ENCODE results near the gene KCNAB1. TPM values are rescaled to one million over a fixed set of nuclear protein-coding genes. Genes with fewer than 3 reads are reported as not detected.

Gene KCNAB1
- total RNA-seq, 3 donors from 2014 or later (not counting 1 experiment from before 2014, with no cell fraction given): not detected

DNA sequence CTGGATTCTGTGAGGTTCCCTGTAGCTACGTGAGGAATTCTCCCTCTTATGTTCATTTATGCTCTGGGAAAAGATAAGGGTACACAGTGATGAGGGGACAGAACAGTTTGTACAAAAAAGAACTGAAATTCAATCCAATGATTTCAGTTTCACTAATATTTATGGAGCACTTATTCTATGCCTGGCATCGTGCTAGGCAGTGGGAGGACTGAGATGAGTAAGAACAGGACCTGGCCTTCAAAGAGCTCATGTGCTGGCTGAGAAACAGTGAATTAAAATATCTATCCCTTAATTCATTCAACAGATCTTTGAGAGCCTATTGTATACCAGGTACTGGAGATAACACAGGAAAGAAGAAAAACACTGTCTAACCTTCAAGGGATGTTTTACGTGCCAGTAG, 412.4 kb downstream of the KCNAB1 start:
- ATAC-seq: no peak
- Histone ChIP-seq H3K4me1 (ENCODE audit: control insufficient read depth, insufficient read depth, low read length) (no peaks in the 10 kb centered on the region), H3K27ac (ENCODE audit: low read length) (no peak overlapping the region), H3K4me3 (ENCODE audit: low read length) (no peak overlapping the region), H3K9me3 (ENCODE audit: control insufficient read depth, insufficient read depth, low read length) (no peaks in the 10 kb centered on the region), H3K27me3 (ENCODE audit: control insufficient read depth, insufficient read depth, low read length) (no peaks in the 10 kb centered on the region), H3K36me3 (ENCODE audit: control insufficient read depth, insufficient read depth, low read length) (no peaks in the 10 kb centered on the region)
- intact Hi-C loops (cut with micrococcal nuclease): no loop called here
- H3K4me3 Mint-ChIP-seq: no peak overlapping the region
- H3K9me3 Mint-ChIP-seq: no peaks in the 10 kb centered on the region
- WGBS (ENCODE audit: insufficient coverage): 70% methylated on average over 2 of the region's 3 CpGs
- no peaks in the 10 kb centered on the region for H3K36me3 Mint-ChIP-seq
- H3K27me3 Mint-ChIP-seq (ENCODE audit: low read depth in 2 of 2): peaks cover 6 to 14% of the 10 kb centered on the region in 2 donors
- no peak for DNase-seq
- no peak overlapping the region for H3K27ac Mint-ChIP-seq
- TF ChIP-seq, protein P1, sequence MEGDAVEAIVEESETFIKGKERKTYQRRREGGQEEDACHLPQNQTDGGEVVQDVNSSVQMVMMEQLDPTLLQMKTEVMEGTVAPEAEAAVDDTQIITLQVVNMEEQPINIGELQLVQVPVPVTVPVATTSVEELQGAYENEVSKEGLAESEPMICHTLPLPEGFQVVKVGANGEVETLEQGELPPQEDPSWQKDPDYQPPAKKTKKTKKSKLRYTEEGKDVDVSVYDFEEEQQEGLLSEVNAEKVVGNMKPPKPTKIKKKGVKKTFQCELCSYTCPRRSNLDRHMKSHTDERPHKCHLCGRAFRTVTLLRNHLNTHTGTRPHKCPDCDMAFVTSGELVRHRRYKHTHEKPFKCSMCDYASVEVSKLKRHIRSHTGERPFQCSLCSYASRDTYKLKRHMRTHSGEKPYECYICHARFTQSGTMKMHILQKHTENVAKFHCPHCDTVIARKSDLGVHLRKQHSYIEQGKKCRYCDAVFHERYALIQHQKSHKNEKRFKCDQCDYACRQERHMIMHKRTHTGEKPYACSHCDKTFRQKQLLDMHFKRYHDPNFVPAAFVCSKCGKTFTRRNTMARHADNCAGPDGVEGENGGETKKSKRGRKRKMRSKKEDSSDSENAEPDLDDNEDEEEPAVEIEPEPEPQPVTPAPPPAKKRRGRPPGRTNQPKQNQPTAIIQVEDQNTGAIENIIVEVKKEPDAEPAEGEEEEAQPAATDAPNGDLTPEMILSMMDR (IDR thresholded peaks at IDR 0.05): no peak
- H3K4me1 Mint-ChIP-seq: peaks cover 0 to 10% of the 10 kb centered on the region in 2 donors

GRCh38 chr3:156533205-156533604, 412.8 kb downstream of the KCNAB1 start:
- H3K27ac Mint-ChIP-seq: no peak overlapping the region

GRCh38 chr3:156535162-156535627, 414.8 kb downstream of the KCNAB1 start:
- Mint-ChIP-seq H3K9me3 (no peaks in the 10 kb centered on the region), H3K27me3 (ENCODE audit: low read depth in 2 of 2) (no peaks in the 10 kb centered on the region), H3K27ac (no peak overlapping the region), H3K4me3 (no peak overlapping the region), H3K36me3 (peaks cover 6% of the 10 kb centered on the region), H3K4me1 (peaks cover 0 to 10% of the 10 kb centered on the region in 2 donors)
- Histone ChIP-seq H3K27me3 (ENCODE audit: control insufficient read depth, insufficient read depth, low read length) (no peaks in the 10 kb centered on the region), H3K9me3 (ENCODE audit: control insufficient read depth, insufficient read depth, low read length) (no peaks in the 10 kb centered on the region), H3K27ac (ENCODE audit: low read length) (no peak overlapping the region), H3K4me1 (ENCODE audit: control insufficient read depth, insufficient read depth, low read length) (no peaks in the 10 kb centered on the region), H3K4me3 (ENCODE audit: low read length) (no peak overlapping the region), H3K36me3 (ENCODE audit: control insufficient read depth, insufficient read depth, low read length) (peaks cover 9% of the 10 kb centered on the region)
- no peak for ATAC-seq
- TF ChIP-seq, protein P1 (IDR thresholded peaks at IDR 0.05): no peak
- intact Hi-C loops (cut with micrococcal nuclease): no loop called here
- 65% methylated on average over 4 of the region's 4 CpGs for WGBS (ENCODE audit: insufficient coverage)
- no peak for DNase-seq

More at GRCh38 chr3:156533205-156533604, 412.8 kb downstream of the KCNAB1 start:
- WGBS (ENCODE audit: insufficient coverage): 97% methylated on average over 4 of the region's 4 CpGs
- Histone ChIP-seq H3K27me3 (ENCODE audit: control insufficient read depth, insufficient read depth, low read length) (no peaks in the 10 kb centered on the region), H3K4me3 (ENCODE audit: low read length) (no peak overlapping the region), H3K36me3 (ENCODE audit: control insufficient read depth, insufficient read depth, low read length) (no peaks in the 10 kb centered on the region), H3K27ac (ENCODE audit: low read length) (no peak overlapping the region), H3K4me1 (ENCODE audit: control insufficient read depth, insufficient read depth, low read length) (no peaks in the 10 kb centered on the region), H3K9me3 (ENCODE audit: control insufficient read depth, insufficient read depth, low read length) (no peaks in the 10 kb centered on the region)
- H3K27me3 Mint-ChIP-seq (ENCODE audit: low read depth in 2 of 2): peaks cover 6 to 9% of the 10 kb centered on the region in 2 donors
- DNase-seq: no peak
- no peak for ATAC-seq
- peaks cover 0 to 10% of the 10 kb centered on the region in 2 donors for H3K4me1 Mint-ChIP-seq
- H3K36me3 Mint-ChIP-seq: no peaks in the 10 kb centered on the region
- intact Hi-C loops (cut with micrococcal nuclease): no loop called here
- no peaks in the 10 kb centered on the region for H3K9me3 Mint-ChIP-seq
- H3K4me3 Mint-ChIP-seq: no peak overlapping the region
- TF ChIP-seq, protein P1 (IDR thresholded peaks at IDR 0.05): no peak

DNA sequence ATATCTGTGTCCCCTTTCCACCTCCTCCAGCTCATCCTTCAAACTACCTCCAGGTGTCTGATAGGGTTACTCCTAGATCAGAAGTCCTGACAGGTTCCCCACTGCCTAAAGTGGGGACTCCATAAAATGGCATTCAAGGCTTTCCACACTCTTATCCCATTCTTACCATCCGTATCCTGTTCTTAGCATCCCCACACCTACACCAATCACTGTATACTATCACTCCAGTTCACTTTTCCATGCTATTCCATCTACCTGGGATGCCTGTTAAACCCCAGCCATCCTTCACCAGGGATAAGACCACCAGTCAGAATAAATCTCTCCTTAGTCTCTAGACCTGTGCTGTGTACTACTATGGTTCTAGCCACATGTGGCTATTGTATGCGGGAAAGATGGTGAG, 415.4 kb downstream of the KCNAB1 start:
- Mint-ChIP-seq H3K27ac (no peak overlapping the region), H3K9me3 (no peaks in the 10 kb centered on the region), H3K36me3 (peaks cover 6% of the 10 kb centered on the region), H3K27me3 (ENCODE audit: low read depth in 2 of 2) (no peaks in the 10 kb centered on the region), H3K4me3 (no peak overlapping the region), H3K4me1 (peaks cover 0 to 10% of the 10 kb centered on the region in 2 donors)
- 94% methylated on average over 2 of the region's 2 CpGs for WGBS (ENCODE audit: insufficient coverage)
- no peaks in the 10 kb centered on the region for H3K27me3 ChIP-seq (ENCODE audit: control insufficient read depth, insufficient read depth, low read length)
- H3K36me3 ChIP-seq (ENCODE audit: control insufficient read depth, insufficient read depth, low read length): peaks cover 9% of the 10 kb centered on the region
- H3K27ac ChIP-seq (ENCODE audit: low read length): no peak overlapping the region
- H3K4me1 ChIP-seq (ENCODE audit: control insufficient read depth, insufficient read depth, low read length): no peaks in the 10 kb centered on the region
- no peak for ATAC-seq
- intact Hi-C loops (cut with micrococcal nuclease): no loop called here
- no peak overlapping the region for H3K4me3 ChIP-seq (ENCODE audit: low read length)
- DNase-seq: no peak
- H3K9me3 ChIP-seq (ENCODE audit: control insufficient read depth, insufficient read depth, low read length): no peaks in the 10 kb centered on the region
- TF ChIP-seq, protein P1 (IDR thresholded peaks at IDR 0.05): no peak

All from natural killer cell (primary cell).